IPS-15b (cell line): ENCODE data around the gene WNK3.

Experiments used
- H3K27me3 ChIP-seq: one replicate; pipeline ENCODE4 v1.6.1; 2013; ENCODE audit warnings: low read length; ENCODE audit not compliant: control insufficient read depth, insufficient read depth
- H3K36me3 ChIP-seq: one replicate; pipeline ENCODE4 v1.6.1; 2013; ENCODE audit warnings: low read length; ENCODE audit not compliant: control insufficient read depth, insufficient read depth
- H3K4me1 ChIP-seq: one replicate; pipeline ENCODE4 v1.6.1; 2013; ENCODE audit warnings: mild to moderate bottlenecking, low read length; ENCODE audit not compliant: control insufficient read depth, insufficient read depth
- H3K4me3 ChIP-seq: one replicate; pipeline ENCODE4 v1.5.1; 2013; ENCODE audit warnings: low read depth, low read length
- H3K9ac ChIP-seq: one replicate; pipeline ENCODE4 v1.6.1; 2013; ENCODE audit warnings: low read depth, mild to moderate bottlenecking, low read length
- H3K9me3 ChIP-seq: one replicate; pipeline ENCODE4 v1.6.1; 2013; ENCODE audit warnings: mild to moderate bottlenecking, low read length; ENCODE audit not compliant: control insufficient read depth, insufficient read depth

Gene WNK3

GRCh38 chrX:54230435-54231148, 127.3 kb downstream of the WNK3 start:
- H3K36me3 ChIP-seq, result no peaks in the 10 kb centered on the region
- H3K4me3 ChIP-seq, result no peak overlapping the region
- H3K27me3 ChIP-seq, result no peaks in the 10 kb centered on the region
- H3K9ac ChIP-seq, result no peak overlapping the region
- H3K4me1 ChIP-seq, result no peaks in the 10 kb centered on the region
- no peaks in the 10 kb centered on the region for H3K9me3 ChIP-seq

- H3K27me3 ChIP-seq, result no peaks in the 10 kb centered on the region
- no peaks in the 10 kb centered on the region for H3K9me3 ChIP-seq
- no peaks in the 10 kb centered on the region for H3K4me1 ChIP-seq
- H3K36me3 ChIP-seq, result no peaks in the 10 kb centered on the region
- no peak overlapping the region for H3K4me3 ChIP-seq
- no peak overlapping the region for H3K9ac ChIP-seq
Observed at GRCh38 chrX:54223581-54223980, 134.3 kb downstream of the WNK3 start.

GRCh38 chrX:54213603-54214002, 144.2 kb downstream of the WNK3 start:
- Histone ChIP-seq H3K27me3 (no peaks in the 10 kb centered on the region), H3K4me1 (no peaks in the 10 kb centered on the region), H3K4me3 (no peak overlapping the region), H3K36me3 (no peaks in the 10 kb centered on the region), H3K9me3 (peaks cover 2% of the 10 kb centered on the region), H3K9ac (no peak overlapping the region)

- no peaks in the 10 kb centered on the region for H3K4me1 ChIP-seq
- H3K36me3 ChIP-seq, result no peaks in the 10 kb centered on the region
- no peaks in the 10 kb centered on the region for H3K27me3 ChIP-seq
- no peak overlapping the region for H3K4me3 ChIP-seq
- H3K9ac ChIP-seq, result no peak overlapping the region
- H3K9me3 ChIP-seq, result peaks cover 3% of the 10 kb centered on the region
Observed at GRCh38 chrX:54208531-54208930, 149.3 kb downstream of the WNK3 start.

GRCh38 chrX:54198262-54198661, 159.6 kb downstream of the WNK3 start:
- no peak overlapping the region for H3K9ac ChIP-seq
- H3K27me3 ChIP-seq, result no peaks in the 10 kb centered on the region
- H3K4me1 ChIP-seq, result no peaks in the 10 kb centered on the region
- no peaks in the 10 kb centered on the region for H3K36me3 ChIP-seq
- H3K9me3 ChIP-seq, result no peaks in the 10 kb centered on the region
- H3K4me3 ChIP-seq, result no peak overlapping the region

GRCh38 chrX:54194982-54195588, 162.8 kb downstream of the WNK3 start:
- H3K27me3 ChIP-seq, result no peaks in the 10 kb centered on the region
- no peaks in the 10 kb centered on the region for H3K4me1 ChIP-seq
- H3K4me3 ChIP-seq, result no peak overlapping the region
- no peaks in the 10 kb centered on the region for H3K36me3 ChIP-seq
- no peaks in the 10 kb centered on the region for H3K9me3 ChIP-seq
- no peak overlapping the region for H3K9ac ChIP-seq

- H3K27me3 ChIP-seq, result no peaks in the 10 kb centered on the region
- no peaks in the 10 kb centered on the region for H3K36me3 ChIP-seq
- H3K4me1 ChIP-seq, result no peaks in the 10 kb centered on the region
- H3K9ac ChIP-seq, result no peak overlapping the region
- H3K4me3 ChIP-seq, result no peak overlapping the region
- H3K9me3 ChIP-seq, result no peaks in the 10 kb centered on the region
Observed at GRCh38 chrX:54193085-54193821, 164.6 kb downstream of the WNK3 start.

GRCh38 chrX:54184474-54184873, 173.4 kb downstream of the WNK3 start:
- Histone ChIP-seq H3K9ac (no peak overlapping the region), H3K9me3 (no peaks in the 10 kb centered on the region), H3K27me3 (no peaks in the 10 kb centered on the region), H3K4me3 (no peak overlapping the region), H3K4me1 (no peaks in the 10 kb centered on the region), H3K36me3 (no peaks in the 10 kb centered on the region)

GRCh38 chrX:54182864-54183613, 174.8 kb downstream of the WNK3 start, which contains the start of gene FAM120C:
Gene FAM120C, minus strand, starts transcription at chrX:54183254. Its CDS starts 56 bp downstream, at chrX:54183198.
- no peaks in the 10 kb centered on the region for H3K36me3 ChIP-seq
- H3K4me1 ChIP-seq, result no peaks in the 10 kb centered on the region
- H3K9ac ChIP-seq, result peak within 1 kb of the TSS; percentile 70
- H3K27me3 ChIP-seq, result no peaks in the 10 kb centered on the region
- H3K4me3 ChIP-seq, result peak within 1 kb of the TSS; percentile 61
- no peaks in the 10 kb centered on the region for H3K9me3 ChIP-seq

GRCh38 chrX:54182194-54182863, 175.5 kb downstream of the WNK3 start:
- Histone ChIP-seq H3K9ac (peak overlapping the region; percentile 70), H3K4me1 (no peaks in the 10 kb centered on the region), H3K27me3 (no peaks in the 10 kb centered on the region), H3K36me3 (no peaks in the 10 kb centered on the region), H3K4me3 (peak overlapping the region; percentile 61), H3K9me3 (no peaks in the 10 kb centered on the region)
